Fibroblast of upper back skin (primary cell): Measurements from ENCODE around the gene SNRK.

Source experiments
- DNase-seq: peaks from one replicate; pipeline ENCODE4 v3.0.0-alpha.2; 2013

The SNRK gene

GRCh38 chr3:43372007-43372740 lies 85.8 kb downstream of the SNRK start:
- no peak for DNase-seq

- DNase-seq: no peak
Measured at GRCh38 chr3:43372809-43373559, 86.6 kb downstream of the SNRK start.

GRCh38 chr3:43373560-43373928 lies 87.2 kb downstream of the SNRK start:
- DNase-seq: peak; percentile 29

GRCh38 chr3:43378066-43378935 lies 92.0 kb downstream of the SNRK start:
- peak; percentile 25 for DNase-seq

GRCh38 chr3:43379343-43379742 lies 93.0 kb downstream of the SNRK start:
- peak; percentile 74 for DNase-seq

GRCh38 chr3:43388175-43388574 lies 101.8 kb downstream of the SNRK start:
- DNase-seq: no peak

GRCh38 chr3:43388915-43389314 lies 102.6 kb downstream of the SNRK start:
- DNase-seq: no peak

- no peak for DNase-seq
Measured at GRCh38 chr3:43389388-43390254, 103.3 kb downstream of the SNRK start.

- no peak for DNase-seq
Measured at GRCh38 chr3:43390255-43390588, 103.9 kb downstream of the SNRK start.

GRCh38 chr3:43391621-43392020 lies 105.3 kb downstream of the SNRK start:
- DNase-seq: no peak

GRCh38 chr3:43394041-43394554 lies 107.8 kb downstream of the SNRK start:
- DNase-seq: peak; percentile 55

GRCh38 chr3:43399034-43399433 lies 112.7 kb downstream of the SNRK start:
- no peak for DNase-seq

- no peak for DNase-seq
Measured at GRCh38 chr3:43400167-43400566, 113.8 kb downstream of the SNRK start.
